ENCODE data around the gene COX6B2. TPM values are rescaled to one million over a fixed set of nuclear protein-coding genes. Genes with fewer than 3 reads are reported as not detected.

Gene COX6B2
- polyA plus RNA-seq, 2 of the 4 experiments (the other 2 are of a cell fraction) = 0.78 to 6.4 TPM

DNA sequence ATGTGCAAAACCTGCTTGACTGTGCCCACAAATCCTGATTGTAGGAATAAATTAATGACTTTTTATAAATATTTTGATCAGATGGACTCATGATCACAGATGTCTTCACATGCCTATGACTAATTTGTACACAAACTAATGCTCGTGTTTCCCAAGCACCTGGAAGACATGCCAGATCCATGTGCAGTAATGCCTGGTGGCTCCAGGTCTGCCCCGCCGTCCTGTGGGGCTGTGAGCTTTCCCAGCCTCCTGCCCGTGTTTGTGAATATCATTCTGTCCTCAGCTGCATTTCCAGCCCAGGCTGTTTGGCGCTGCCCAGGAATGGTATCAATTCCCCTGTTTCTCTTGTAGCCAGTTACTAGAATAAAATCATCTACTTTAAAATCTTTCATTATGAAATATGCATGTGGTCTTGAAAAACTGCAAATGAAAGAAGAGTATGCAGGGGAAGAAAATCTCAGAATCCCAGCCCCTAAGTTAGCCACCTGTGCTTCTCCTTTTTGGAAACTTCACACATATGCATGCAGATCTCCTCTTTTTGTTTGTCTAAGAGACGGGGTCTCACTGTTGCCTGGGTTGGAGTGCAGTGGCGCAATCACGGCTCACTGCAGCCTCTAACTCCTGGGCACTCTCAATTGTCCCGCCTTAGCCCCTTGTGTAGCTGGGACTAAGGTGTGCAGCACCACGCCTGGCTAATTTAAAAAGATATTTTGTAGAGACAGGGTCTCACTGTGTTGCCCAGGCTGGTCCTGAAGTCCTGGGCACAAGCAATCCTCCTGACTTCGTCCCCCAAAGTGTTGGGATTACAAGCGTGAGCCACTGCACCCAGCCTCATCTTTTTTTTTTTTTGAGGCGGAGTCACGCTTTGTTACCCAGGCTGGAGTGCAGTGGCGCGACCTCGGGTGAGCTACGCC lies 37.4 kb upstream of the COX6B2 start:
- peaks cover 61% of the 10 kb centered on the region for H3K4me1 ChIP-seq
- CTCF ChIA-PET = interaction anchor here (1.0 to 7.0 kb wide), 6 partner anchors 9 to 104 kb away, joined by 3 to 38 read pairs (median 4); no protein-coding TSS in a partner anchor
- no peaks in the 10 kb centered on the region for H3K9me3 ChIP-seq
- FAIRE-seq (no peak), ATAC-seq (peak; percentile 6 to 27; a peak in 3 of 6 replicates), DNase-seq (ENCODE audit: low read depth in 1 of 2, low spot score in 1 of 2) (no peak)
- 80% methylated on average over 18 of the region's 18 CpGs for WGBS (ENCODE audit: missing lambda C conversion rate)
- POLR2A ChIA-PET = interaction anchor here (1.2 to 6.5 kb wide), 3 partner anchors 15 to 275 kb away, joined by 4 to 55 read pairs (median 26); partner anchors contain the start of genes PPP1R12C and UBE2S
- TF ChIP-seq EP300 (IDR thresholded peaks at IDR 0.05) (no peak), PBX3 (IDR thresholded peaks at IDR 0.05) (0 out of 2 replicates have a peak, but pooled peaks have one; percentile 55), POLR2AphosphoS2 (conservative IDR thresholded peaks at IDR 0.05; ENCODE audit: low read length) (0 out of 2 replicates have a peak, but pooled peaks have one; percentile 3), SREBF2 (IDR thresholded peaks at IDR 0.05) (no peak), FOSL2 (IDR thresholded peaks at IDR 0.05) (no peak), FOSL2 (CRISPR knock-in tag; IDR thresholded peaks at IDR 0.05) (peak; percentile 28), JUNB (IDR thresholded peaks at IDR 0.05) (no peak), GATA3 (IDR thresholded peaks at IDR 0.05; ENCODE audit: borderline replicate concordance) (no peak), CEBPB (IDR thresholded peaks at IDR 0.05) (peak in 1 of 2 experiments; percentile 74; a peak in 2 of 4 replicates), SMC3 (IDR thresholded peaks at IDR 0.05) (no peak), ESRRA (IDR thresholded peaks at IDR 0.05; ENCODE audit: borderline replicate concordance, low read length) (no peak), ZSCAN20 (CRISPR knock-in tag; IDR thresholded peaks at IDR 0.05) (no peak), PHF8 (IDR thresholded peaks at IDR 0.05; ENCODE audit: borderline replicate concordance, low read depth) (no peak), EHF (CRISPR knock-in tag; IDR thresholded peaks at IDR 0.05) (no peak), NR3C1 (IDR thresholded peaks at IDR 0.05) (no peak)
- TF ChIP-seq, protein P1, sequence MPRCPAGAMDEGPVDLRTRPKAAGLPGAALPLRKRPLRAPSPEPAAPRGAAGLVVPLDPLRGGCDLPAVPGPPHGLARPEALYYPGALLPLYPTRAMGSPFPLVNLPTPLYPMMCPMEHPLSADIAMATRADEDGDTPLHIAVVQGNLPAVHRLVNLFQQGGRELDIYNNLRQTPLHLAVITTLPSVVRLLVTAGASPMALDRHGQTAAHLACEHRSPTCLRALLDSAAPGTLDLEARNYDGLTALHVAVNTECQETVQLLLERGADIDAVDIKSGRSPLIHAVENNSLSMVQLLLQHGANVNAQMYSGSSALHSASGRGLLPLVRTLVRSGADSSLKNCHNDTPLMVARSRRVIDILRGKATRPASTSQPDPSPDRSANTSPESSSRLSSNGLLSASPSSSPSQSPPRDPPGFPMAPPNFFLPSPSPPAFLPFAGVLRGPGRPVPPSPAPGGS (IDR thresholded peaks at IDR 0.05) = 0 out of 3 replicates have a peak, but pooled peaks have one; percentile 28
- TF ChIP-seq, protein P2, sequence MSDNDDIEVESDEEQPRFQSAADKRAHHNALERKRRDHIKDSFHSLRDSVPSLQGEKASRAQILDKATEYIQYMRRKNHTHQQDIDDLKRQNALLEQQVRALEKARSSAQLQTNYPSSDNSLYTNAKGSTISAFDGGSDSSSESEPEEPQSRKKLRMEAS (IDR thresholded peaks at IDR 0.05) = peak; percentile 17; the same call in 1 of the 2 replicates
- H3K4me3 ChIP-seq = no peak overlapping the region
- peak overlapping the region in 1 of 2 experiments; percentile 19; a peak in 3 of 6 replicates for H3K27ac ChIP-seq
- 0 out of 3 replicates have a peak overlapping the region, but pooled peaks have one; percentile 4 for H3K4me2 ChIP-seq

DNA sequence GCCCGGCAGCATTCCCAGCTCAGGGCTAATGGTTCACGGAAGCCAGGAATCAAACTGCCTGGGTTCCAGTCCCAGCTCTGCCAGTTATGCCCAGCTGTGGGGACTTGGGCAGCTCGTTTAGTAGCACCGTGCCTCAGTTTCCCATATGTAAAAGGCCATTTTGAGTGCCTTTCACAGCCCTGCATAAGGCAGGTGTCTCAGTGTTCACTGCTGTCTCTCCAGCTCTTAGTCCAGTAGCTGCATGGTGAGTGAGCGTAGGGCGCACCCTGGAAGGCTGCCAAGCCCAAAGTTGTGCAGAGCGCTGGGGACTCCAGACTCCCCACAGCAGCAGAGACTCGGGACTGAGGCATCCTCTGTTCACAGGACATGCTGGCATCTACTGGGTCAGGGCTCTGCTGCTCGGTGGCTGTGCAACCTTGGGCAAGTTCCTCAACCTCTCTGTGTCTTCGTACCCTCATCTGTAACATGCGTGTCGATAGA lies 36.7 kb upstream of the COX6B2 start:
- H3K4me1 ChIP-seq = peaks cover 61% of the 10 kb centered on the region

More for the DNA sequence above, 36.7 kb upstream of the COX6B2 start:
- Histone ChIP-seq H3K27ac (peak overlapping the region in 1 of 2 experiments; percentile 99; a peak in 2 of 6 replicates), H3K4me3 (no peak overlapping the region), H3K9me3 (no peaks in the 10 kb centered on the region), H3K4me2 (peak overlapping the region; percentile 90; the same call in 2 of the 3 replicates)
- ChIA-PET POLR2A (interaction anchor here (1.2 to 6.5 kb wide), 2 partner anchors 16 to 274 kb away, joined by 4 to 55 read pairs; partner anchors contain the start of genes PPP1R12C and UBE2S), CTCF (interaction anchor here (0.8 to 7.0 kb wide), 10 partner anchors 8 to 257 kb away, joined by 3 to 38 read pairs (median 6); partner anchors contain the start of gene CCDC106)
- TF ChIP-seq KDM1A (IDR thresholded peaks at IDR 0.05; ENCODE audit: low read depth) (peak; percentile 91), TFCP2L1 (CRISPR knock-in tag; IDR thresholded peaks at IDR 0.05) (peak; percentile 58; the same call in 1 of the 2 replicates), CHD4 (IDR thresholded peaks at IDR 0.05; ENCODE audit: borderline replicate concordance) (0 out of 2 replicates have a peak, but pooled peaks have one; percentile 52), PBX3 (IDR thresholded peaks at IDR 0.05) (peak; percentile 72; the same call in 1 of the 2 replicates), HOXA7 (CRISPR knock-in tag; IDR thresholded peaks at IDR 0.05) (0 out of 2 replicates have a peak, but pooled peaks have one; percentile 34), ZFP36 (IDR thresholded peaks at IDR 0.05; ENCODE audit: borderline replicate concordance, partially characterized antibody) (peak; percentile 88), HOXB5 (CRISPR knock-in tag; IDR thresholded peaks at IDR 0.05) (no peak), MAZ (IDR thresholded peaks at IDR 0.05; ENCODE audit: borderline replicate concordance, low read depth, low read length) (no peak), HOXB13 (CRISPR knock-in tag; IDR thresholded peaks at IDR 0.05; ENCODE audit: low read depth) (peak; percentile 49; the same call in 1 of the 2 replicates), RARB (CRISPR knock-in tag; IDR thresholded peaks at IDR 0.05) (peak; percentile 52; the same call in 1 of the 2 replicates), FOXS1 (CRISPR knock-in tag; IDR thresholded peaks at IDR 0.05) (no peak)
- DNase-seq (ENCODE audit: low read depth in 1 of 2, low spot score in 1 of 2) = no peak
- WGBS (ENCODE audit: missing lambda C conversion rate) = 85% methylated on average over 12 of the region's 12 CpGs
- no peak for FAIRE-seq
- peak; percentile 4 to 6; a peak in 4 of 6 replicates for ATAC-seq
